ENCODE measurements around the gene SENP3.

SENP3 gene

DNA sequence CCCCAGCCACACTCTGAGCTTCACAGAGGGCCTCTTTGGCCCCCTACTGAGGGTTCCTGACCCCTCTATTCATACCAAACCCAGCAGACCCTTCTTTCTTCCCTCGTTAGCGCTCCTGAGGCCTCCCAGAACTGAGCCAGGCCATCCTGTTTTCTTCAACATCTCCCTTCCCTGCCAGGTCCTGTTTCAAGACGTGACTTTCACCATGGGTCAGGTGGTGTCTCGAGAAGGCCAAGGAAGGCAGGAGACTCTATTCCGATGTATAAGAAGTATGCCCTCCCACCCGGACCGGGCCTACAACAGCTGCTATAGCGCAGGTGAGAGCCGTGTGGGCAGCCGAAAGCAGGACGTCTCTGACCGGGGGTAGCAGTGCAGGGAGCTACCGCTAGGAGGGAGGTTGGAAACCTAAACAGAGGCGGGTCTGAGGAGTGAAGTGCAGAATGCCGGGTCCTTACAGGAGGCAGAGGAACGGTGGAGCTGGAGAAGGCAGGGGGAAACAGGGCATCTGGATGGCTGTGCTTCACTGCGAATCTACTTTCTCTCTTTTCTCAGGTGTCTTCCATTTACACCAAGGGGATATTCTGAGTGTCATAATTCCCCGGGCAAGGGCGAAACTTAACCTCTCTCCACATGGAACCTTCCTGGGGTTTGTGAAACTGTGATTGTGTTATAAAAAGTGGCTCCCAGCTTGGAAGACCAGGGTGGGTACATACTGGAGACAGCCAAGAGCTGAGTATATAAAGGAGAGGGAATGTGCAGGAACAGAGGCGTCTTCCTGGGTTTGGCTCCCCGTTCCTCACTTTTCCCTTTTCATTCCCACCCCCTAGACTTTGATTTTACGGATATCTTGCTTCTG lies 1.3 kb upstream of the SENP3 start:
- peak overlapping the region; percentile 90 for H3K4me3 ChIP-seq
- H3K9me3 ChIP-seq = no peaks in the 10 kb centered on the region
- DNase-seq (ENCODE audit: low spot score in 2 of 2) = peak; percentile 76 to 87
- H3K4me1 ChIP-seq = peaks cover 11% of the 10 kb centered on the region
- peaks cover 20% of the 10 kb centered on the region for H3K36me3 ChIP-seq (replicated peaks)
- no peaks in the 10 kb centered on the region for H3K27me3 ChIP-seq (ENCODE audit: low read depth)
- in situ Hi-C loops (cut with MboI; ENCODE audit: low sequenced_read_pairs) = no loop called here

DNA sequence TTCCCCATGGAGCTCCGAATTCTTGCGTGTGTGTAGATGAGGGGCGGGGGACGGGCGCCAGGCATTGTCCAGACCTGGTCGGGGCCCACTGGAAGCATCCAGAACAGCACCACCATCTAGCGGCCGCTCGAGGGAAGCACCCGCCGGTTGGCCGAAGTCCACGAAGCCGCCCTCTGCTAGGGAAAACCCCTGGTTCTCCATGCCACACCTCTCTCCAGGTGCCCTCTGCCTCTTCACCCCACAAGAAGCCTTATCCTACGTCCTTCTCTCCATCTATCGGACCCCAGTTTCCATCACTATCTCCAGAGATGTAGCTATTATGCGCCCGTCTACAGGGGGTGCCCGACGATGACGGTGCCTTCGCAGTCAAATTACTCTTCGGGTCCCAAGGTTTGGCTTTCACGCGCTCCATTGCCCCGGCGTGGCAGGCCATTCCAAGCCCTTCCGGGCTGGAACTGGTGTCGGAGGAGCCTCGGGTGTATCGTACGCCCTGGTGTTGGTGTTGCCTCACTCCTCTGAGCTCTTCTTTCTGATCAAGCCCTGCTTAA lies 617 bp upstream of the SENP3 start:
- peaks cover 11% of the 10 kb centered on the region for H3K4me1 ChIP-seq
- H3K27me3 ChIP-seq (ENCODE audit: low read depth) = no peaks in the 10 kb centered on the region
- H3K9me3 ChIP-seq = no peaks in the 10 kb centered on the region
- peaks cover 27% of the 10 kb centered on the region for H3K36me3 ChIP-seq (replicated peaks)
- DNase-seq (ENCODE audit: low spot score in 2 of 2) = peak; percentile 88 to 95
- in situ Hi-C loops (cut with MboI; ENCODE audit: low sequenced_read_pairs) = no loop called here
- H3K4me3 ChIP-seq = peak overlapping the region; percentile 90

DNA sequence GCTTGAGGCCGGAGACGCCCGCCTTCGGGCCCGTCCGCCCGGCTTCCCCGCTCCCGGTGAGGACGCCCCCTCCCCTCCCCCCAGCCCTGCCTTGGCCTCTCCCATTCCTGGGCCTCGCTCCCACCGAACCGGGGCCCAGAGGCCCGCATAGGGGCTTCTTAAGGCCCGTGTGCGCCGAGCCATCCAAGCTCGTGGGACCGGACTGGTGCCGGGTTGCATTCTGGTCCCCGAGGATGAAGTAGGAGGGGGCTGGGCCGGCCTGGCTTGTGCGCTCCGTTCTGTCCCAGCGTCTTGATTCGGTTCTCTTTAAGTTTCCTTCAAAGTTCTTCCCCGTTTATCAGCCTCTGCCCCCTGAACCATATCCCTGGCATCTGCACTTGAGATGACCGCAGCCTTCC lies 488 bp downstream of the SENP3 start:
- no peak for DNase-seq (ENCODE audit: low spot score in 2 of 2)
- Histone ChIP-seq H3K36me3 (replicated peaks) (peaks cover 35% of the 10 kb centered on the region), H3K27me3 (ENCODE audit: low read depth) (no peaks in the 10 kb centered on the region), H3K9me3 (no peaks in the 10 kb centered on the region), H3K4me1 (peaks cover 11% of the 10 kb centered on the region), H3K4me3 (peak overlapping the region; percentile 90)
- in situ Hi-C loops (cut with MboI; ENCODE audit: low sequenced_read_pairs) = no loop called here

DNA sequence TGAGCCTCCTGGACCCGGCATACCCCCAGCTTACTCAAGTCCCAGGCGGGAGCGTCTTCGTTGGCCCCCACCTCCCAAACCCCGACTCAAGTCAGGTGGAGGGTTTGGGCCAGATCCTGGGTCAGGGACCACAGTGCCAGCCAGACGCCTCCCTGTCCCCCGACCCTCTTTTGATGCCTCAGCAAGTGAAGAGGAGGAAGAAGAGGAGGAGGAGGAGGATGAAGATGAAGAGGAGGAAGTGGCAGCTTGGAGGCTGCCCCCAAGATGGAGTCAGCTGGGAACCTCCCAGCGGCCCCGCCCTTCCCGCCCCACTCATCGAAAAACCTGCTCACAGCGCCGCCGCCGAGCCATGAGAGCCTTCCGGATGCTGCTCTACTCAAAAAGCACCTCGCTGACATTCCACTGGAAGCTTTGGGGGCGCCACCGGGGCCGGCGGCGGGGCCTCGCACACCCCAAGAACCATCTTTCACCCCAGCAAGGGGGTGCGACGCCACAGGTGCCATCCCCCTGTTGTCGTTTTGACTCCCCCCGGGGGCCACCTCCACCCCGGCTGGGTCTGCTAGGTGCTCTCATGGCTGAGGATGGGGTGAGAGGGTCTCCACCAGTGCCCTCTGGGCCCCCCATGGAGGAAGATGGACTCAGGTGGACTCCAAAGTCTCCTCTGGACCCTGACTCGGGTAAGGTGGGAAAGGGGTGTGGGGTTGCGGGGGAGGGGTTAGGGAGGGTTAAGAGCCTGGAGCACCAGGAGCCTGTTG lies 1.6 kb downstream of the SENP3 start:
- Histone ChIP-seq H3K9me3 (no peaks in the 10 kb centered on the region), H3K4me1 (peaks cover 11% of the 10 kb centered on the region), H3K36me3 (replicated peaks) (peaks cover 42% of the 10 kb centered on the region), H3K27me3 (ENCODE audit: low read depth) (no peaks in the 10 kb centered on the region), H3K4me3 (peak overlapping the region; percentile 90)
- in situ Hi-C loops (cut with MboI; ENCODE audit: low sequenced_read_pairs) = no loop called here
- DNase-seq (ENCODE audit: low spot score in 2 of 2) = no peak

DNA sequence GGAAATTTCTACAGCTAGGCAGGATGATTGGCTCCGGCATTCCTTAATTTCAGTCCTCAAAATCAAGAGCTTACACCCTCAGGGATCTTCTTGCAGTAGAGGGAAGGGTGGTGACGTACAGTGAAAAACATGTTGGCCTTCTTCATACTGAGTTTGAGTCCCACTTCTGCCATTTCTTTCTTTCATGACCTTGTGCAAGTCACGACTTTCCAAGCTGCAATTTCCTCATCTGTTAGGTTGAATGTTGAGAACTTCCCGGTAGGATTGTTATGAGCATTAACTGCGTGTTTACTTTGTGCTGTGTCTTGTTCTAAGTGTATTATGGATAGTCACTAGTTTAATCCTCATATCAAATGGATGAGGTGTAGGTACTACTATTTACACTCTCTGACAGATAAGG lies 7.9 kb downstream of the SENP3 start:
- DNase-seq (ENCODE audit: low spot score in 2 of 2) = no peak
- Histone ChIP-seq H3K27me3 (ENCODE audit: low read depth) (no peaks in the 10 kb centered on the region), H3K9me3 (no peaks in the 10 kb centered on the region), H3K36me3 (replicated peaks) (peaks cover 76% of the 10 kb centered on the region), H3K4me1 (peaks cover 4% of the 10 kb centered on the region), H3K4me3 (no peak overlapping the region)
- in situ Hi-C loops (cut with MboI; ENCODE audit: low sequenced_read_pairs) = no loop called here

DNA sequence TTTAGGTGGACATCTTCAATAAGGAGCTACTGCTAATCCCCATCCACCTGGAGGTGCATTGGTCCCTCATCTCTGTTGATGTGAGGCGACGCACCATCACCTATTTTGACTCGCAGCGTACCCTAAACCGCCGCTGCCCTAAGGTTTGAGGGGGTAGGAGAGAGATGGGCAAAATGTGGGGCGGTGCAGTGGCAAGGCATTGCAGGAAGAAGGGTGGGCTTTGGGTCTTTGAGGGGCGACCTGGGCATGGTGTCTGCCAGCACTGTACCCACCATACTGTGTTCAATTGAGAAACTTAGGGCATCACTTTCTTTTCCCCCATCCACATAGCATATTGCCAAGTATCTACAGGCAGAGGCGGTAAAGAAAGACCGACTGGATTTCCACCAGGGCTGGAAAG lies 8.6 kb downstream of the SENP3 start:
- Histone ChIP-seq H3K4me3 (no peak overlapping the region), H3K36me3 (replicated peaks) (peaks cover 76% of the 10 kb centered on the region), H3K9me3 (no peaks in the 10 kb centered on the region), H3K4me1 (peaks cover 12% of the 10 kb centered on the region), H3K27me3 (ENCODE audit: low read depth) (no peaks in the 10 kb centered on the region)
- DNase-seq (ENCODE audit: low spot score in 2 of 2) = no peak
- in situ Hi-C loops (cut with MboI; ENCODE audit: low sequenced_read_pairs) = no loop called here

DNA sequence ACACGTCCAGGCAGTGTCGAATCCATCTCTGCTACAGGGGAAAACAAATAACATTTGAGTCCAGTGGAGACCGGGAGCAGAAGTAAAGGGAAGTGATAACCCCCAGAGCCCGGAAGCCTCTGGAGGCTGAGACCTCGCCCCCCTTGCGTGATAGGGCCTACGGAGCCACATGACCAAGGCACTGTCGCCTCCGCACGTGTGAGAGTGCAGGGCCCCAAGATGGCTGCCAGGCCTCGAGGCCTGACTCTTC lies 10.5 kb downstream of the SENP3 start:
- Histone ChIP-seq H3K27me3 (ENCODE audit: low read depth) (no peaks in the 10 kb centered on the region), H3K4me3 (peak overlapping the region; percentile 99), H3K36me3 (replicated peaks) (peaks cover 79% of the 10 kb centered on the region), H3K4me1 (peaks cover 12% of the 10 kb centered on the region), H3K9me3 (no peaks in the 10 kb centered on the region)
- in situ Hi-C loops (cut with MboI; ENCODE audit: low sequenced_read_pairs) = no loop called here
- no peak for DNase-seq (ENCODE audit: low spot score in 2 of 2)

DNA sequence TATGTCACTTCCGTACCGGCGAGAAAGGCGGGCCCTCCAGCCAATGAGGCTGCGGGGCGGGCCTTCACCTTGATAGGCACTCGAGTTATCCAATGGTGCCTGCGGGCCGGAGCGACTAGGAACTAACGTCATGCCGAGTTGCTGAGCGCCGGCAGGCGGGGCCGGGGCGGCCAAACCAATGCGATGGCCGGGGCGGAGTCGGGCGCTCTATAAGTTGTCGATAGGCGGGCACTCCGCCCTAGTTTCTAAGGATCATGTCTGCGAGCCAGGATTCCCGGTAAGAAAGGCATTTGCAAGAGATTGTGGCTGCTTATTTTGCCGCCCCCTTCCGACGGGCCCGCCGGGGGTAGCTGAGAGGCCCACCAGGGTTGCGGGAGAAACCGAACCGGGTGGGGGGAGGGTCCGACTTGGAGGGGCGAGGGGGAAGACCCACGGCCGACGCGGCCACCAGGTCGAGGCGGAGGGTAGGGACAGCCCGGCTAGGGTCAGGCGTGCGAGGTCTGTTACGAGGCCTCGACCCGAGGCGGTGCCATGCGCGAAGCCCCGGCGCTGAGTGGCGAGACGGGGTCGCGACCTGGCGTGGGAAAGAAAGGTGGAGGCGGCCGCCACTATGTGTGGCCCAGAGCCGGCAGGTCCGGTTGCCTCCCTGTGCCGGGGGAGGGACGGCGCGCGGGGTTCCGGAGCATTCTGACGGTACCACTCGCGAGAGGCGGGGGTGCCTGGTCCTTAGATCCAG lies 11.0 kb downstream of the SENP3 start:
- in situ Hi-C loops (cut with MboI; ENCODE audit: low sequenced_read_pairs) = no loop called here
- Histone ChIP-seq H3K9me3 (no peaks in the 10 kb centered on the region), H3K36me3 (replicated peaks) (peaks cover 79% of the 10 kb centered on the region), H3K27me3 (ENCODE audit: low read depth) (no peaks in the 10 kb centered on the region), H3K4me1 (peaks cover 12% of the 10 kb centered on the region), H3K4me3 (peak overlapping the region; percentile 99)
- DNase-seq (ENCODE audit: low spot score in 2 of 2) = peak; percentile 98 to 99

DNA sequence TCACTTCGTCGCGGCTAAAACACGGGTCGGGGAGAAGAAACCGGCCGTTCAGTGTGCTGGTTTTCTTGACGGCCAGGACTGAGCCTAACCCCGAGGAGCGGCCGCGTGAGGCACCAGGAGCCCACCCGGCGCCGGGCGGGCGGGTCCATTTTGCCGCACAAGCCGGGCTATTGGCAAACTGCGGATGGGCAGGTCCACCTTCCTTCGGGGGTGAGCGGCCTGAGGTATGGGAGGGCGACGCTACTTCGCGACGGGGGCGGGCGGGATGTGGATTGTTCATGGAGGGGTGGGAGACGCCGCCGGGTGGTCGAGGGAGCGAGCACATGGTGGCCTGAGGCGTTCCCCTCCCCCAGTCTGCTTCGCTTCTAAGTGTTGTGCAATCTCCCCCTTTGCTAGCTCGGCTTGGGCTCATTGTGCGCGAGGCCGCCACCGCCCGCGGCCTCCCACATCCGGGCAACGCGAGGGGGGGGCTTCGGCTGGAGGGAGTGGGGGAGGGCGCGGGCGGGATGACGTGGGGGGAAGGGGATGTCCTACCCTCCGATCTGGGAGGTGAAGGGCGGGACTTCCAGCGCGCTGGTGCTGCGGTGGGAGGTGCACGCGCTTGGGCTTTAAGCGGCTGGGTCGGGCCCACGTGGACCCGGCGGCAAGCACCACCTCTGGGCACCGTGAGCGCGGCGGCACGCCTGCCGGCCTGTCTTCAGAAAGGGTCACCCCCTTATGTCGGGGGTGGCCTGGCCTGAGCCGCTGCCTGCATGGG lies 11.8 kb downstream of the SENP3 start:
- H3K4me1 ChIP-seq = peaks cover 12% of the 10 kb centered on the region
- peak; percentile 74 to 90 for DNase-seq (ENCODE audit: low spot score in 2 of 2)
- H3K27me3 ChIP-seq (ENCODE audit: low read depth) = no peaks in the 10 kb centered on the region
- in situ Hi-C loops (cut with MboI; ENCODE audit: low sequenced_read_pairs) = no loop called here
- no peaks in the 10 kb centered on the region for H3K9me3 ChIP-seq
- peaks cover 82% of the 10 kb centered on the region for H3K36me3 ChIP-seq (replicated peaks)
- peak overlapping the region; percentile 99 for H3K4me3 ChIP-seq

DNA sequence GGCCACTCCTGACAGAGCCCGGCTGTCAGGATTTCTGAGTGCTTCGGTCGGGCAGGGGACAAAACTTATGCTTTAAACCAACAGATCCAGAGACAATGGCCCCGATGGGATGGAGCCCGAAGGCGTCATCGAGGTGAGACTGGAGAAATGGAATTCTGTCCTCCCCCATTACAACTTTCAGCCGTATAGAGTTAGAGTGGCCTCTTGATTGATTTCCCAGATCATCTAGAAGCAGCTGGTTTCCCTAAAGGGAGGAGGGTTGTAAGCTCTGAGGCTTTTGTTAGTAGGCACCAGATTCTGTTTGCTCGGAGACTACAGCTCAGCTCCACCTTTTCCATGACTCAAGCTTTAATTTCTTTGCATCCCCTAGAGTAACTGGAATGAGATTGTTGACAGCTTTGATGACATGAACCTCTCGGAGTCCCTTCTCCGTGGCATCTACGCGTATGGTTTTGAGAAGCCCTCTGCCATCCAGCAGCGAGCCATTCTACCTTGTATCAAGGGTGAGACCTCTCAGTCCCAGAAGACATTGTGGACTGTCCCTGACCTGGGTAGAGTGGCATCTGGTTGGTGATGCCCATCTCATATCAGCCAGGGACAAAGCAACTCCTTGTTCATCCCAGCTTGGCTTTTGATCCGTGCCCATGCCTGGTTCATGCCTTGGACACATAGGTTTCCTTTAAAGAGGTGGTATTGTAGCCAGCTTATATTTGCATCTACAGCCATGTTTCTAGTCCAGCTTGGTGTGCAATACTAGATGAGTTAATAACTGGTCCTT lies 12.6 kb downstream of the SENP3 start:
- Histone ChIP-seq H3K4me1 (peaks cover 12% of the 10 kb centered on the region), H3K4me3 (peak overlapping the region; percentile 99), H3K36me3 (replicated peaks) (peaks cover 86% of the 10 kb centered on the region), H3K9me3 (no peaks in the 10 kb centered on the region), H3K27me3 (ENCODE audit: low read depth) (no peaks in the 10 kb centered on the region)
- in situ Hi-C loops (cut with MboI; ENCODE audit: low sequenced_read_pairs) = no loop called here
- no peak for DNase-seq (ENCODE audit: low spot score in 2 of 2)

DNA sequence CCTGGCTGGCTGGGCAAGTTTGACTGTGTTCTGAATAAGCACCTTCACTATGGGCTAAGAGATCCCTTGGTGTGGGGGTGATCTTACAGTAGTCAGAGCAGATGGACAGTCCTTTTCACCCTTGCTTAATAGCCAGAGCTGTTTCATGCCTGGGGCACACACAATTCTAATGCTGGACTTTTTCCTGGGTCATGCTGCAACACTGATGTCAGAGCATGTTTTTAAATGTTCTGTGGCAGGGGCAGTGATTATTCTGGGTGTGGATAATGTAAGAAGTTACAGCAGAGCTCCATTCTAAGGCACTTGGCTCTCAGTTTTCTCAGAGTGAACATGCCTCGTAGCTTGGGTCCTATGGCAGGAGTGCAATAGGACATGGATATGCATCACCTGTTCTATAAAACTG lies 13.8 kb downstream of the SENP3 start:
- Histone ChIP-seq H3K4me3 (peak overlapping the region; percentile 99; the same call in 1 of the 2 replicates), H3K9me3 (no peaks in the 10 kb centered on the region), H3K36me3 (replicated peaks) (peaks cover 75% of the 10 kb centered on the region), H3K4me1 (peaks cover 12% of the 10 kb centered on the region), H3K27me3 (ENCODE audit: low read depth) (no peaks in the 10 kb centered on the region)
- no peak for DNase-seq (ENCODE audit: low spot score in 2 of 2)
- in situ Hi-C loops (cut with MboI; ENCODE audit: low sequenced_read_pairs) = no loop called here

DNA sequence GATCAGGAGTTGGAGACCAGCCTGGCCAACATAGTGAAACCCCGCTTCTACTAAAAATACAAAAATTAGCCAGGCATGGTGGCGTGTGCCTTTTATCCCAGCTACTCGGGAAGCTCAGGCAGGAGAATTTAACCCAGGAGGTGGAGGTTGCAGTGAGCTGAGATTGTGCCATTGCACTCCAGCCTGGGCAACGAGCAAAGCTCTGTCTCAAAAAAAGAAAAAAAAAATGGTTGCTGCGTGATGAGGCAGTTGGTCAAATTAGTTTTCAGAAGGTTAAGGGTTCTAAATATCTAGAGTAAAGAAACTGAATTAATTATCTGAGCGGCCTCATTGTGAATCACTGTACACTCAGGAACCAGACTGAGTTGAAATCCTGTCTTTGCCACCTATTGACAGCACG lies 14.2 kb downstream of the SENP3 start:
- Histone ChIP-seq H3K27me3 (ENCODE audit: low read depth) (no peaks in the 10 kb centered on the region), H3K4me1 (peaks cover 12% of the 10 kb centered on the region), H3K4me3 (no peak overlapping the region), H3K36me3 (replicated peaks) (peaks cover 70% of the 10 kb centered on the region), H3K9me3 (no peaks in the 10 kb centered on the region)
- in situ Hi-C loops (cut with MboI; ENCODE audit: low sequenced_read_pairs) = no loop called here
- no peak for DNase-seq (ENCODE audit: low spot score in 2 of 2)

All from HAP-1 (cell line).